ENCODE measurements around the gene TARP.

Gene TARP

DNA sequence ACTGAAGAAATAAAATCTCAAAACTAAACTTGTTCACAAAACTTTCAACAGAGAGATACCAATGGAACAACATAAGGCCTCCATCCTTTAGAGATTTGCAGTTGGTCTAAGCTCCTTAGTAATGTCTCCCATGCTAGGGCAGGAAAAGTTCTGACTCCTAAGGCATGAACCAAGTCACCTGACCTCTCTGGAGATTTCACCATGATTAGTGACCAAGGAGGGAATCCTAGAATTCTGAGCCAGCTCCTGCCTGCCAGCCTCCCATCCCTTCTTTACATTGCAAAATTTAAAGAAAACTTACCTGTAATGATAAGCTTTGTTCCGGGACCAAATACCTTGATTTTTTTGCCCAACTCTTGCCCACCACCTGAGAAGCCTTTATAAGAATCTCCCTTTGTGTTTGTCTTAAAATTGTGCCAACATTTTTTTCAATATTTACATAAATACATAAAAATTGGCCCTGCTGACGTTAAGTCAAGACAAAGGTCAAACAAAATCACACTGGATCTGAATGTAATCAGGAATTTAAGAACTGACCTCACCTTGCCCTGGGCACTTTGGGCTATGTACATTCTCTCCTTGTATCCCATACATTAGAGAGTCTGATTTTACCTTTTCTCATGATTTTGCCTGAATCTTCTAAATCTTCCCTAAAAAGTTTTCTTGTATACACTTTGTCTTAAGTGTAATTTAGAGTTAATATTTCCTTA lies at the start of gene TARP:
Gene TARP (minus strand): TSS at position 351 of the 710 bp plus-strand sequence.
- no peak for DNase-seq (ENCODE audit: low read depth)

DNA sequence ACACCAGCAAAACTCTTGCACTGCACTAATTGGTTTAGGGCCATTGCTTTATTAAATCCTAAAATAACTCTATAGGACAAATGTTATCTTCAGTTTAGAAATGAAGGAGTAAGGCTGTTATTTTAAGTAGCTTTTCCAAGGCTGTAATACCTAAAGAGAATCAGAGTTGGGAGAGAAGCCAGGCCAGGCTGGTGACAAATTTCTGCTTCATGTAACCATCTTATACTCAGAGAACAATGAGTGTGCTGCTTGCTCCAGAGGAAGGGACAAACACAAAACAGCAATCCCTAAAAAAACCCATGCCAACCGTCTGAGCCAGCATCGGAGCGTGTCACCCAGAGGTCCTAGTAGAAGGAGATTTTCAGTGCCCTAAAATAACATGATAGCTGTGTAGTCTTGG lies 49.7 kb upstream of the TARP start:
- no peak for DNase-seq (ENCODE audit: low read depth)

DNA sequence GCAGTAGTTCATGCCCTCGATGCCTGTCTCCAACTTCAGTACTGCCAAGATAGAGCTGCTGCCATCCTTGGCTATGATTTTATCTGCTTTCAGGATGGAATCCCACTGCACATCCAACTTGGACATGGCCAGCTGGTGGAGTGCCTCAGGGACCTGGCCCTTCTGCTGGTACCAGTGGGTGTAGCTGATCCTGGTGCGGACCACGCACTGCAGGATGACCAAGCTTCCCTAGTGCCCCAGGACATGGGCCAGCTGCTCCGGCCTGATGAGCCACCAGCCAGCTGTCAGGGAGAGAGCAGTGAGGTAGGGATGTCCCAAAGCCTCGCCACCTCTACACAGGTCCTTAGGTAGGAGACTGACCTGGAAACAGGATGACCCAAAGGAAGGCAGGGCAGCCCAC lies 49.0 kb upstream of the TARP start:
- no peak for DNase-seq (ENCODE audit: low read depth)

DNA sequence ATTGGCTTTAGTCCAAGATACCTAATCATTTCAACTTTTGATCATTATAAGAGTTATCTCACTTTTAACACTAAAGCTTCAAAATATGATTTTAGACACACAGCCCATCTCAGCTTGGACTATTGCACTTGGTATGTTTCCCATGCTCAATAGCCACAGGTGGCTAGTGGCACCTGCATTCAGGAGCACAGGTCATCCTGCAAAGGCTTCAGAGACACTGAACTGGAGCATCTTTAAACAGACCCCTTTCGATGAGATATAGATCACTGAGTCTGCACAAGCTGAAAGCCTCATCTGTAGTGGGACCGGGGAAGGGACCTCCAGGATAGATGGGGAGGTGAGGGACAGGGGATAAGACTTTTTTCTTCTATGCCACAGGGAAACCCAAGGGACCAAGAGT lies 48.5 kb upstream of the TARP start:
- no peak for DNase-seq (ENCODE audit: low read depth)

DNA sequence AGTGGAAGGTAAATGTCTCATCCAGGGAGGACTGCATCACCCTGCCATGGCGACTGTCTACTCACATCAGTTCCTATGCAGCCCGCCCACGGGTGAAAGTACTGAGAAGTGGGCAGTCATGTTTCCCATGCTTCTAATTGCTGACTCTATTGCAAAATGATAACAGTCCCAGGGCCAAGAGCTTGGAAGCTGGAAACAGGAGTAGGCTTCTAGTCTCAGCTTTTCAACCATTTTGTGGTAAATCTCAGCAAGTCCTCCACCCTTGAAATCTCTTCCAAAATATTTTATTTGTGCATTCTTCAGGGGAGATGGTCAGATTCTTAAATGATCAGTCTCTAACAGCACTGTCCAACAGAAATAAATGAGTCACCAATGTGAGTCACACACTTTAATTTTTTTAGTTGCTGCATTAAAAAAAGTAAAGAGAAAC lies 48.1 kb upstream of the TARP start:
- DNase-seq (ENCODE audit: low read depth), result peak; percentile 85

DNA sequence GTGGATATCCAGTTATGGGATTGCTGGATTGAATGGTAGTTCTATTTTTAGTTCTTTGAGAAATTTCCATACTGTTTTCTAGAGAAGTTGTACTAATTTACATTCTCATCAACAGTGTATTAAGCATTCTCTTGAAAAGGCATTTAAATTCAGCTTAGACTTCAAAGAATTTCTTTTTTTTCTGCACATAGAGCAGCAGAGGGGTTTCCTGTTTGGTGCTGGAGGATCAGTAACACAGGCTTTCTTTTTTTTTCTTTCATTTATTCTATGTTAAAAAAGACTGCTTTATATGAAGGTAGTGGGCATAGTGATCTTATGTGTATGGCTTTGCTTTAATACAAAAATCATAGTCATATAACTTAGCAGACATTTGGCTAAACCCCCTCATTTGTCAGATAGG lies 47.6 kb upstream of the TARP start:
- no peak for DNase-seq (ENCODE audit: low read depth)

DNA sequence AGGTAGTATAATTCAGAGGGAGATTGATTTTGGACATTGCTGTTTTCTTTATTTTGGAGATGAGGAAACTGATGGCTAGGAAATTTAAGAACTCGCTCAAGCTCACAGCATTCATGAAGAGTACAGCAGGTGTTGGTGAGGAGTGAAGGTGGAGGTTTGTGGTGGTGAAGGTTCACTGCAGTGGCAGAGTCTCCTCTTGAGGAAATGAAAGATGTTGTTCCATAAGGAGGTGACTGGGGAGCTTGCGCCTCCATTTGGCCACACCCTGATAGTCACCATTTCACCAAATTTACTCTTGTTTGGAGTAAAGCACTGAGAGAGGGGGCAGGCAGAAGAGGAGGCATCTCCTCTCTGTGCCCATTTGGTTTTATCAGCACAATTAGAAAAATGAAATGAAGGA lies 46.4 kb upstream of the TARP start:
- no peak for DNase-seq (ENCODE audit: low read depth)

DNA sequence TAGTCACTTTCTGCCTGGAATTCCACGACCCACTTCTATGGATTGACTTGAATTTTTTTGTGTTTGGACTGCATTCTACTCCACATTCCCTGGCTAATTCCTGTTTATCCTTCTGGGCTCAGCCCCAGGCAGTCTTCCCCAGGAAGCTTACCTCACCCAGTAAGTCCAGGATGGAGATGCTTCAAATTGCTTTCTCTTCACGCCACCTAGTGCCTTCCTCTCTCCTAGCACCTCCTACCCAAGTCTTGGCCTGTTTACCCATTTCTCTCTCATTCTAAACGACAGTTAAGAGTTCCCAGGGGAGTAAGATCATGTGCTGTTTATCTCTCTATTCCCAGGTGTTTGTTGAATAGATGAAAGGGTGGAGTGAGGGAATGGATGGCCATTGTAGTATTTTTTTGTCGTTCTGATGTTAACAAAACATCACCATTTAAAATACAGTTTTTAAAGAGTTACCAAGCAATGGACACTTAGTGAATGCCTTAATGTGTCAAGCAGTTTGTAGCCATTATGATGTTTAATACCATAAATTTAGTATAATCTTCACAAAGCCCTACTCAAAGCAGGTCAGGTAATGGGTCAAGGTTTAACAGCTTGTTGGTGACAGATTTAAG lies 45.5 kb upstream of the TARP start:
- DNase-seq (ENCODE audit: low read depth), result peak; percentile 66

DNA sequence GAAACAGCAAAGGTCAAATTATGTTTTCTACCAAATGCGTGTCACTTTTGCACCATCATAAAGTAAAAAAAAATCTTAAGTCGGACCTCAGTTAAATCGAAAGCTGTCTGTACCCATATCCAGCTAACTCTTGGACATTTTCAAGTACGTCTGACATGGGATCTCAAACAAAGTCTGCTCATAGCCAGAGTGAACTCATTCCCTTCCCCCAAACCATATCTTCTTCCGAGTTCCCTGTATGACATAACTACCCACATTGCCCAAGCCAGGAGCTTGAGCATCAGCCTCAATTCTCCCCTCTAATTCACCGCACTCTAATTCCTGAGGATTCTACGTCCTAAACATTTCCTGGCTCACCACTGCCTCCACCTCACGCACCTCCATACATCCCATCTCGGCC lies 44.8 kb upstream of the TARP start:
- DNase-seq (ENCODE audit: low read depth), result no peak

DNA sequence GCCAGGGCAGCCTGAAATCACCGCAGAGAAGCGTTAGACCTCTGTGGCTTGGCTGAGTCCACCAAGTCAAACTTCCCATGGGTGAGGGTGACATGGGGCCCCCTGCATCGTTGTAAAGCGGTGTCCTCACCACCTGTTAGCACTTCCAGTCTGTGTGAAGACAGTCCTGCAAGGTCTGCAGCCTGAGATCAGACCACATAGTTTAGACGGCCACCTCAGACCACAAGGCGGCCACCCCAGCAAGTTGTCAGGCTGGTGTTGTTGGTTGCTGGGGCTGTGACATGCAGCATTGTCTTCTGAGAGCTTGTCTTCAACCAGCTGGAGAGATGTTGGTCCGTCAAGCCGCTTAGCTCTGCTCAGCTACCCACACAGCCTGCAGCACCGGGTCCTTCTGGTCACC lies 44.1 kb upstream of the TARP start:
- no peak for DNase-seq (ENCODE audit: low read depth)

DNA sequence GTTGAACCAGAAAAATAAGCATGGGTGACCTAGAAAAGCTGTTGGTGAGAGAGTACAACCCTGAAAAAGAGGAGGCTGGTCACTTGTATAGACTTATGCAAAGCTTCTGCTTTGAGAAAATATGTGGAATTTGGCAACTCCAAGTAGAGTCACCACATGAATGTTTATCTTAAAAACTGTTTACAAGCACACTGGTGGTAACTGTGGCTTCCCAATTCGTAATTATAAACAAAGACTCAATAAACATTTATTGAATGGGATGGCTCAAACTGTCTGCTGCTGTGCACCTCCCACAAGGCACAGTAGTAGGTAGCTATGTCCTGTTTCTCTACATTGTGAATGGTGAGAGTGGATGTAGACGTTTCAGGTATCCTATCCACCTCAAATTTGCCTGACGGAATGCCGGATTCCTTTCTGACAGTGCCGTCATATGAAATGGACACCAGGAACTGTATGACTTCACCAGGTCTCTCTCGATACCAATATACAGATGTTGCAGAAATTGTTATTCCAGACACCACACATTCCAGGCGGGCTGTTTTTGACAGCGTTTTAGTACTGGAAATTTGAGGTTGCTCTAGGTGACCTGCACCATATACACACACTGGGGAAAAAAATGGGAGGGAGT lies 43.4 kb upstream of the TARP start:
- DNase-seq (ENCODE audit: low read depth), result peak; percentile 68

DNA sequence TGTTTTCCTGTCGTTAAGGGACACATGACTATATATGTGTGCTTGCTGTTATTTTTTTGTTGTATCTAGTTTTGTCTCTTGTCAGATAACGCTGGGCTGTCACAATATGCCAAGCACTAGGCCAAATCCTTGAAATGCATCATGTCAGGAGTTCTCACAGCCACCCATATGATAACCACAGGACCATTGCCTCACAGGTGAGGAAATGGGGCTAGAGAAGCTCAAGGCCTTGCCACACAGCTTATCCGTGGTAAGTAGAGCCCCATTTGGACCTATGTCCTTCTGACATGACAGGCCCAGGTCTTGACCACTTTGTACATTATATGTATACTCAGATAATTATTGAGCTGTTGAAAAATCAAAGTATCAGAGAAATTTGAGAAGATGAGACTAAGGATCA lies 42.0 kb upstream of the TARP start:
- DNase-seq (ENCODE audit: low read depth), result no peak

DNA sequence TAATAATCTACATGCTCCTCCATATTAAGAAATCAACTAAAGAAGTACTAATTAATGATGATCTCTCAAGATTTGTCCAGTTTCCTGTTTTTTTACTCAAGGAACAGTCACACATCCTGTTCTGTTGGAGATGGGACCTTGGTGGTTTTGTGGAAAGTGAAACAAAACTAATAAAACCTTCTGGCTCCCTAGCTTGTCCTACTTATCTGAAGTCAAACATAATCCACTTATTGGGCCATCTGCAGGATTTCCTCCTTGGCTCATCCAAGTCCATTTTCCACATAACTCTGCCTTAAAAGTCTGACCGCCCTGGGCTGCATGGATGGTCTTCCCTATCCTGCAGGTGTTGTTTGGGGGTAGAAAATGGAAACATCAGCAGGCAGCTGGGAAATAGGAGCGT lies 39.4 kb upstream of the TARP start:
- no peak for DNase-seq (ENCODE audit: low read depth)

DNA sequence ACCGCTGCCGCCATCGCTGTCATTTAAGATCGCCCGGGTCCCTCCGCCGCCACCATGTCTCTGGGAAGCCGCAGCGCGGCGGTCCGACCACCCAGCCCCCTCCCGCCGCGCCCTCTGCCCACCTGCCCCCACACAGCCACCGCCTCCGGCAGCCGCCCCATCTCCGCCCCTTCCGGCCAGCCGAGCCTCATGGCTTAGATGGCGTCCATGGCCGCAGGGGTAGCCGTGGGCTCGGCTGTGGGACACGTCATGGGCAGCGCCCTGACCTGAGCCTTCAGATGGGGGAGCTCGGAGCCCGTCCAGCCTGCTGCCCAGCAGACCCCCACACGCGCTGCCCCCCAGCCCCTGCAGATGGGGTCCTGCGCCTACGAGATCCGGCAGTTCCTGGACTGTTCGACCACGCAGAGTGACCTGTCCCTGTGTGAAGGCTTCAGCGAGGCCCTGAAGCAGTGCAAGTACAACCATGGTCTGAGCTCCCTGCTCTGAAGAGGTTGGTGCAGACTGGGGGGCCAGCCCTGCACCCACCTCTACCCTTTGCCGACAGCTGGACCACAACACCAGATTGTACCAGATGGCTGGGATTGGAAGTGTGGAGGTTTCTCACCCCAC lies 38.0 kb upstream of the TARP start:
- DNase-seq (ENCODE audit: low read depth), result no peak

DNA sequence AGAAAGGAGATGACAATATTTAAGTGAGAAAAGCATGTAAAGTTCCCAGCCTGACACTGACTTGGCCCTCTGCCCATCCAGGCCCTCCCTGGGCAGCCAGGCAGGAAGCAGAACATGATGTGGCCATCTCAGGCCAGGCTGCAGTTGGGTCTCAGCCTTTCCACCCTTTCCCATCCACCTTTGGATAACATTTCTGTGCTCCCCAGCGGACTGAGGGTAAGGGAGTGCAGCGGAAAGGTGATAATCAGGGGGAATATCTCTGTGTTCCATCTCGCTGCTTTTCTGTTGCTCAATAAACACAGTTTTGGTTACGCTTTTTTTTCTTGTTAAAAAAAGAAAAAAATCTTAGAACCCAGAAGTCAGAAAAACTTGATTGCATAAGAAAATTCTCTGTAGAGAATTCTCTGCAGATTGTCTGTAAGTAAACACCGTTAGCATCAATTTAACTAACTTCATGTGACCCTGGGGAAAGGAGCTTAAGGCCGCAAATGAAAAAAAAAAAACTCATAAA lies 37.2 kb upstream of the TARP start:
- peak; percentile 13 for DNase-seq (ENCODE audit: low read depth)

DNA sequence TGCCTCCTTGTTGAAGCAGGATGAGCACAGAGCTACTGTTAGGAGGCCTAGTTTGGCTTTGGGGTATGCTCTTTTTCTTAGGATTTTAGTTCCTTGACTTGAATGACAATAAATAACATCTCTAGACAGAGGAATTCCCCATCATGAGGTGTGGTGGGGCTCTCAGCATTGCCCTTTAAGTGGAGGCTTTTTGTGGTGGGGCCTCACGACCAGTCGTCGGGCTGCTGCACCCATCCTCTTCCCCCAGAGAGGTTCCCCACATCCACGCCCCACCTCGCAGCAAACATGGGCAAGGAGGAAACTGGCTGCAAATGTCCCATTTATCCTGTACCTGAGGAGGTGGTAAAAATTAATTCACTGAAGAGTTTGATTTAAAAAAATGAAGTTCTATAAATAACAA lies 36.1 kb upstream of the TARP start:
- no peak for DNase-seq (ENCODE audit: low read depth)

DNA sequence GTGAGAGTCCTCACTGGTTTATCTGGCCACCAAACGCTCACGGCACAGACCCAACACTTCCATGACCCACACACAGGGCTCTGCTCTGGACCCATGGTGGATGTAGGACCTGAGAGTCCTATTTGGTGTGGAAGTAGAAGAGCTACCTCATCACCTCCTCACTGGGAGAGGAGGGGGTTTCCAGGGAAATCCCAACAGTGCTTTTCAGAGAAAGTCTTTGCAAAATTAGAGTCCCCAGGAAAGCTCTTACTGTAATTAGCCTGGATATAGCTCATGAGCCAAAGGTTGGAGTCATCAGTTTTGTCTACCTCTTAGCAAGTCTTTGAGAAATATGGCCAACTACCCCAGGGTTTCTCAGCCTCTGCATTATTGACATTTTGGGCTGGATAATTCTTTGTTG lies 34.7 kb upstream of the TARP start:
- no peak for DNase-seq (ENCODE audit: low read depth)

DNA sequence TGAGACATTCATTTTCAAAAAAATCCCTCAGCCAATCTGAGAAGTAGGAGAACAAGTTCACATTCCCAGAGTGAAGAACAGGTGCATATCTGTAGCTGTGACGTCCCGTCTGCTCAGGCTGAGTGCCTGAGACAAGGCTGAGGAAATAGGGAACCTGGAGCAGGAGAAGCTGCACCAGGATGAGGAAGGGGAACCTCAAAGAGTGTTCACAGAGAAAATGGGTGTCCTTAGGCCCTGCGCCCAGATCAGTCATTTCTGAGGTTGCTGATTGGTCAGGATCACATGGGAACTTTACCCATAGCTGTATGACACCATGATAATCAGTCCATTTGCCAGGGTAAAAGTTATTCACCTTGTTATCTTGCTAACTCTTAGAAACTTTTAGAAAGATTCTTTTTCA lies 34.2 kb upstream of the TARP start:
- DNase-seq (ENCODE audit: low read depth), result no peak

DNA sequence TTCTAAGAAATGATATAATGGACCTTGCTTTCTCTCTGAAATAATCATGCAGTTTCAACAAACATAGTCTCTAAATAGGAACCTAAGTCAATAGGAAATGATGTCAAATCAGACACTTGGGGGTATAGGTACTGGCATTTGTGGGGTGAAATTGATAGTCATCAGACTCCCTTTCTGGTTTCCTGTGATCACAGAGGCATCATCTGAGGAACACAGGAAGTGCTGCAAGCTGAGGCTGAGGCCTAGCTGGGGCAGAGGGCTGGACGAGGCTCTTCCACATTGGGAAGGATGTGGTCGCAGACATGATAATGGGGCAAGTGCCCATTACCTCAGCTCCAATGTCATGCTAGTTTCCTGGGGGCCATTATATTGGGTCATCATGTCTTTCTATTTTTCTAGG lies 33.5 kb upstream of the TARP start:
- DNase-seq (ENCODE audit: low read depth), result no peak

DNA sequence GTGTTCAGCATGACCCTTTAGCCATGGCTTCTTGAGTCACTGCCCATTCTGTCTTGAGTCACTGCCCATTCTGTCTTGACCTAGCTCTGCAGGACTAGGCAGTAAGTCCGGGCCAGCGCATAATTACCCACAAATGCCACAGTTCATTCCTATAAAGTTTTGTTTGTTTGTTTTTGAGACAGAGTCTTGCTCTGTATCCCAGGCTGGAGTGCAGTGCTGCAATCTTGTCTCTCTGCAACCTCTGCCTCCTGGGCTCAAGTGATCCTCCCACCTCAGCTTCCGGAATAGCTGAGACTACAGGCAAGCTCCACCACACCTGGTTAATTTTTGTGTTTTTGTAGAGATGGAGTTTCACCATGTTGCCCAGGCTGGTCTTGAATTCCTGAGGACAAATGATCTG lies 32.7 kb upstream of the TARP start:
- DNase-seq (ENCODE audit: low read depth), result peak; percentile 72

DNA sequence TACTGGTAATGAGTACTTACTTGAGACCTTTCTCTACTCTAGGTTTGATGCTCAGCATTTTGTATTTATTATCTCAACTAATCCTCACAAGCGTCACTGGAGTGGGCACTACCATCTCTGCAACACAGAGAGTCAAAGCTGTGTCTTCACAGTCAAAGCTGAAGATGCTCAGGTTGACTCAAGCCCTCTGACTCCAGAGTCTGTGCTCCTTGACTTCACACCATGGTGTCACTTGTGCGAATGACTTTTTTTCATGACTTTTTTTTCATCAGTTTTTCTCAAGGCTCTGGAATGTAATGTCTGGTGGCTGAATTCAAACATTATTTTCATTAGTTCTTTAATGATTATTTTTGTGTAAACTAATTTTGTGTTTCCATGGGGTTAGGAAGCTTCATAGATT lies 30.4 kb upstream of the TARP start:
- DNase-seq (ENCODE audit: low read depth), result no peak

DNA sequence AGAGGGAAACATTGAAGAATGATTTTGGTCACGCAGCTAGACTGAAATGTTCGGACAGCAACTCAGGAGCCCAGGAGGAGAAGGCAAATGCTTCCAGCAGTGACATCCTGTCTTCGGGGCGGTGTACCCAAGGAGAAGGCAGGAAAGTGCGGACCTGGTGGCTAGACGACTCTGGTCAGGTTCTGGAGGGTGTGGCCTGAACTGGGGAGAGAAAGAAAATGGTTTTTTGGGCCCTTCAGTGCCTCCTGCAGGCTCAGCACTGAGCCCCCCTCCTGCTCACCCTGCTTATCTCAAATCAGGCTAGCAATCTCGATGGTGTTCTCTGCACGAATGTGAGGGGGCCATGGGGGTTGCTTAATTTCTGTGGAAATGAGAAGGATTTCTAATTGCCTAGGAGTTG lies 26.7 kb upstream of the TARP start:
- no peak for DNase-seq (ENCODE audit: low read depth)

DNA sequence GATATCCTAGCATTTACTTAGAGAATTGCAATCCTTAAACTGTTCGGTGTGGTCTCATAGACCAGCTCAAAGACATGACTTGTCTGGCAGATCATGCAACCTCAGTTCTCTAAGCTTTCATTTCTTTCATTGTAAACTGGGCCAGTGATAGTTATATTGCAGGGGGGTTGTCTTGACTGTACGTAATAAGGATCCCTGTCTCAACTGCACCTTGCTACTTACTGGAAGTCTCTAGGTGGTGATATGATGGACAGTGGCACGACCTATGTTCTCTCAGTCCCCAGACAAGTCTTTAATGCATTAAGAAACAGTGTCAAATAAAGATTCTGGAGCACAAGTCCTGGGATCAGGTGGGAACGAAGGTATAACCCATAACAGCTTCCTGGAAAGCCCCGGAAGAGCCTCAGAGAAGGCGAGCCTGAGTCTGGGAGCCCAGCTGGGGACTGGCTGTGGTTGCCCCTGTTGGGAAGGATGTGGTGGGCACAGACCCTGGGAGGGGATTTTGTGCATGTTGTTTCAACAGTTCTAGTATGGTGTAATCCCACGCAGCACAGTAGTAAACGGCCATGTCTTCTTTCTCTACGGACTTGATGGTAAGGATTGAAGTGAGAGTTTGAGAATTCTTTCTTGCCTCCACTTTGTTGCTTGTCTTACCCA lies 26.0 kb upstream of the TARP start:
- DNase-seq (ENCODE audit: low read depth), result no peak

All from fibroblast of gingiva (primary cell).